Measurements from ENCODE around the gene CNST. TPM values are rescaled to one million over a fixed set of nuclear protein-coding genes. Genes with fewer than 3 reads are reported as not detected.

CNST gene
- total RNA-seq, 1 experiment from 2014 or later = 19.8 TPM

GRCh38 chr1:246572785-246573184 is 6.5 kb downstream of the CNST start:
- no peak overlapping the region for H2AK5ac ChIP-seq (ENCODE audit: insufficient read length, low read length)
- no CpG with 5 or more reads among the region's 3 CpGs for WGBS (ENCODE audit: extremely low coverage, insufficient read length, low lambda C conversion rate)
- no peak overlapping the region for H2BK5ac ChIP-seq (ENCODE audit: insufficient read length, low read length)
- no peaks in the 10 kb centered on the region for H3K27me3 Mint-ChIP-seq (ENCODE audit: low read depth)
- no peak overlapping the region for H3T11ph ChIP-seq (ENCODE audit: low read length)
- H3K79me2 ChIP-seq (ENCODE audit: insufficient read depth, low read length) = peaks cover 1% of the 10 kb centered on the region; the same call in 1 of the 2 replicates
- H3K36me3 Mint-ChIP-seq (ENCODE audit: insufficient read depth in 1 of 3, low read depth in 3 of 3) = no peaks in the 10 kb centered on the region
- no peak overlapping the region for H3K4ac ChIP-seq (ENCODE audit: low read depth, low read length)
- no peak overlapping the region for H3K14ac ChIP-seq (ENCODE audit: insufficient read depth, low read length)
- no peak overlapping the region for H3K4me3 Mint-ChIP-seq
- no peak overlapping the region for H2BK15ac ChIP-seq (ENCODE audit: low read depth, low read length)
- H3K4me2 ChIP-seq (ENCODE audit: insufficient read depth, insufficient read length, low read length) = no peak overlapping the region
- TF ChIP-seq CTCF (conservative IDR thresholded peaks at IDR 0.05) = no peak
- no peak overlapping the region for H2BK12ac ChIP-seq (ENCODE audit: insufficient read length, low read depth, low read length)
- H3K79me1 ChIP-seq (ENCODE audit: insufficient read depth, low read depth, low read length, poor library complexity, severe bottlenecking) = no peaks in the 10 kb centered on the region
- no peak overlapping the region for H4K91ac ChIP-seq (ENCODE audit: insufficient read length, low read depth, low read length)
- DNase-seq = no peak
- H2BK20ac ChIP-seq (ENCODE audit: low read depth, low read length, poor library complexity, severe bottlenecking) = no peak overlapping the region
- H3K9me3 ChIP-seq (ENCODE audit: control insufficient read depth, low read depth, low read length) = no peaks in the 10 kb centered on the region
- no peak overlapping the region for H4K5ac ChIP-seq (ENCODE audit: insufficient read length, low read depth, low read length)
- H3K18ac ChIP-seq (ENCODE audit: insufficient read length, low read depth, low read length) = no peak overlapping the region
- no peak overlapping the region for H3K9ac ChIP-seq (ENCODE audit: extremely low read depth, insufficient read length, low read length)
- no peak overlapping the region for H2BK120ac ChIP-seq (ENCODE audit: low read depth, low read length, poor library complexity, severe bottlenecking)
- H3K4me1 Mint-ChIP-seq = peaks cover 2% of the 10 kb centered on the region in 2 experiments; a peak in 3 of 4 replicates
- H3K23me2 ChIP-seq (ENCODE audit: insufficient read length, low read depth, low read length, poor library complexity, severe bottlenecking) = no peaks in the 10 kb centered on the region
- no peak overlapping the region for H4K8ac ChIP-seq (replicated peaks; ENCODE audit: insufficient read length, low read depth, low read length)
- H3K23ac ChIP-seq (ENCODE audit: insufficient read length, low read depth, low read length) = no peak overlapping the region
- no peak overlapping the region for H2AFZ ChIP-seq (ENCODE audit: low read length)
- H3K9me3 Mint-ChIP-seq = no peaks in the 10 kb centered on the region
- no peak overlapping the region for H3K56ac ChIP-seq (ENCODE audit: insufficient read length, low read depth, low read length)
- H3K4me1 ChIP-seq (ENCODE audit: insufficient read depth, low read length) = no peaks in the 10 kb centered on the region
- no peaks in the 10 kb centered on the region for H3K27me3 ChIP-seq (ENCODE audit: insufficient read depth, low read length)
- no peak overlapping the region; a peak in 1 of 7 replicates for H3K27ac Mint-ChIP-seq
- H4K20me1 ChIP-seq (ENCODE audit: control insufficient read depth, insufficient read depth, insufficient read length) = no peaks in the 10 kb centered on the region
- no peak overlapping the region for H3K27ac ChIP-seq (ENCODE audit: insufficient read length, low read depth, low read length)
